Activated CD4-positive, alpha-beta T cell treated with anti-CD3 and anti-CD28 coated beads for 36 hours (primary cell): ENCODE measurements around the gene GPR176. TPM values are rescaled to one million over a fixed set of nuclear protein-coding genes. Genes with fewer than 3 reads are reported as not detected.

Experiments used
- ATAC-seq: fragments of 200-7000 bp; cut with Tn5 transposase; one replicate; pipeline ENCODE4 v1.10.0; 2021; ENCODE audit warnings: mild to moderate bottlenecking, moderate library complexity
- CTCF ChIA-PET: fragments of 350-600 bp; sonication (Branson Sonifier 250); formaldehyde crosslinking; loops from one replicate; lab custom pipeline; 2021; ENCODE audit warnings: antibody characterized with exemption; lab: Charles Lee
- POLR2A ChIA-PET: fragments of 350-600 bp; sonication (Branson Sonifier 250); formaldehyde crosslinking; loops from one replicate; lab custom pipeline; 2021; ENCODE audit warnings: antibody characterized with exemption, inconsistent platforms; lab: Charles Lee
- DNase-seq: peaks from one replicate; pipeline ENCODE4 v3.0.0-alpha.2; 2020
- H3K27ac Mint-ChIP-seq: one replicate; pipeline ENCODE4 v1.8.0; 2021; ENCODE audit warnings: mixed read lengths
- H3K27me3 Mint-ChIP-seq: one replicate; pipeline ENCODE4 v1.8.0; 2021; ENCODE audit warnings: mixed read lengths
- H3K36me3 Mint-ChIP-seq: one replicate; pipeline ENCODE4 v1.8.0; 2021; ENCODE audit warnings: low read depth, mixed read lengths
- H3K4me1 Mint-ChIP-seq: one replicate; pipeline ENCODE4 v1.8.0; 2021; ENCODE audit warnings: mixed read lengths
- H3K4me3 Mint-ChIP-seq: one replicate; pipeline ENCODE4 v1.8.0; 2021; ENCODE audit warnings: mild to moderate bottlenecking, moderate library complexity, mixed read lengths
- H3K9me3 Mint-ChIP-seq: one replicate; pipeline ENCODE4 v1.8.0; 2021; ENCODE audit warnings: low read depth, mixed read lengths
- intact Hi-C, 2 experiments: fragments of 100-400 bp; cut with DNase I in 1 of 2; cut with micrococcal nuclease in 1 of 2; formaldehyde crosslinking; loops; one replicate each; pipeline versions ENCODE4 v1.14.2 to v1.15.1; 2022 to 2024; cut with DNase I, micrococcal nuclease
- total RNA-seq, 2 experiments: library from RNA; stranded (reverse); gene quantifications; one replicate each; pipeline ENCODE4 v1.2.3, GENCODE V29; 2021

GPR176 gene
- total RNA-seq, 2 experiments from 2014 or later = 0.14 to 0.30 TPM

DNA sequence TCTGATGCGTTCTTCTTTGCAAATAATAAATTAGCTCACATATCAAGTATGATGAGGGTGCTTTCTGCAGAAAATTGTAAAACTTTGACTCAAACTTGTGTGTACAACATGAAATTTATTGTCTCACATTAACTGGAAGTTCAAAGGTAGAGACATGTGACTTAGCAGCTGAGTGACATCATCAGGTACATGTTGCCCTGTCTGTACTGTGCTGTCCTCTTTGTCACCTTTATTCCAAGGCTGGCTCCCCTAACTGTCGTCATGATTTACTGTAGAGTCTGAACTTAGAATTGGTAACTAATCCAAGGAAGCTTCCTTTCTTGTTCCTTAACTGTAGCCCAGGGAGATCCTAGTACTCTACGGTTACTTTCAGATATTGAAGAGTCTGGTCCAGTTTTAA lies 125.1 kb downstream of the GPR176 start:
- POLR2A ChIA-PET = no interaction called here
- H3K9me3 Mint-ChIP-seq = no peaks in the 10 kb centered on the region
- no peak overlapping the region for H3K4me3 Mint-ChIP-seq
- peaks cover 13% of the 10 kb centered on the region for H3K27me3 Mint-ChIP-seq
- no peaks in the 10 kb centered on the region for H3K4me1 Mint-ChIP-seq
- DNase-seq (no peak), ATAC-seq (no peak)
- intact Hi-C loops = no loop called here
- H3K36me3 Mint-ChIP-seq = no peaks in the 10 kb centered on the region
- CTCF ChIA-PET = interaction anchor here (0.5 to 1.1 kb wide), 3 partner anchors 78 to 1196 kb away, joined by 3 to 4 read pairs (median 4); no protein-coding TSS in a partner anchor
- no peak overlapping the region for H3K27ac Mint-ChIP-seq

DNA sequence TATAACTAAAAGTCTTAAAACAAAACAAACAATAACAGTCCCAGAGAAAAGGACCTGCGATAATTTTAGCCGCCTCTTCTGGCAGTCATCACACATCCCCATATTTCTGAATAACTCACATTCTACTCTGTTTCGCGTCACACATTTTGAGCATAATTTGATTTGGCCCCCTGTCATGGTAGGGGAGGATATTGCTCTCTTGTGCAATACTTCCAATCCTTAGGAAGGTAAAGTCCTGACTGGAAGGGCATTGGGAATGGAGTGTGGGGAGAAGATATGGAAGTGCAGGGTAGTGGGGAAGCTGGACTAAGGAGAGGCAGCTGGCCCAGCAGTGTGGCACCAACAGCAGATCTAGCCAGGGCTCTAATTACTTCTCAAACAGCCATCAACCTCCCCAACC lies 126.1 kb downstream of the GPR176 start:
- Mint-ChIP-seq H3K27me3 (peaks cover 13% of the 10 kb centered on the region), H3K27ac (no peak overlapping the region), H3K9me3 (no peaks in the 10 kb centered on the region), H3K4me1 (no peaks in the 10 kb centered on the region), H3K36me3 (no peaks in the 10 kb centered on the region), H3K4me3 (no peak overlapping the region)
- ChIA-PET CTCF (interaction anchor here (0.5 to 1.1 kb wide), 4 partner anchors 9 to 79 kb away, joined by 3 to 4 read pairs (median 4); no protein-coding TSS in a partner anchor), POLR2A (no interaction called here)
- DNase-seq (no peak), ATAC-seq (no peak)
- intact Hi-C loops = no loop called here

DNA sequence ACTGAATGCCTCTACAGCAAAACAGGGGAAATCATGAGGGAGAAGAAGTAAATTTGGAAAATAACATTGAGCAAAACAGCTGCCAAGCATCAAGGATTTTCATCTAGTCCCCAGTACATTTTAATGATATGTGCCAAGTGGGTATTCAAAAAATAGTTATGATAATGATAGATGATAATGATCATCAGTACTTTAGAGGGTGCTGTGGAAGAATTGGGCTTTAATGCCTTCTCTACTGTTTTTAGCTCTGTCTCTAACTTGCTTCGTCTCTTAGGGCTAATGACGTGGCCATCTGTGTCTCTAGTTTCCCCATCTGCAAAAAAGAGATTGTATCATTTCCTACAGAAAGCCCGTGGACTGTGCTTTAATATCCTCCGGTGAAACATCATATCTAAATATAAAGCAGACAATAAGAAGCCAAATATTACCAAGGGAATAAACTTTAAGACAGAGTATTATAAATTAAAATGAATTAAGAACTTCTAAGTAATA lies 127.2 kb downstream of the GPR176 start:
- H3K27ac Mint-ChIP-seq = no peak overlapping the region
- H3K4me1 Mint-ChIP-seq = peaks cover 8% of the 10 kb centered on the region
- intact Hi-C loops = no loop called here
- H3K36me3 Mint-ChIP-seq = peaks cover 1% of the 10 kb centered on the region
- ATAC-seq (no peak), DNase-seq (no peak)
- H3K4me3 Mint-ChIP-seq = no peak overlapping the region
- CTCF ChIA-PET = interaction anchor here (0.7 kb wide), 1 partner anchor 85 kb away, joined by 3 read pairs; no protein-coding TSS in a partner anchor
- no peaks in the 10 kb centered on the region for H3K9me3 Mint-ChIP-seq
- peaks cover 10% of the 10 kb centered on the region for H3K27me3 Mint-ChIP-seq
- POLR2A ChIA-PET = no interaction called here

DNA sequence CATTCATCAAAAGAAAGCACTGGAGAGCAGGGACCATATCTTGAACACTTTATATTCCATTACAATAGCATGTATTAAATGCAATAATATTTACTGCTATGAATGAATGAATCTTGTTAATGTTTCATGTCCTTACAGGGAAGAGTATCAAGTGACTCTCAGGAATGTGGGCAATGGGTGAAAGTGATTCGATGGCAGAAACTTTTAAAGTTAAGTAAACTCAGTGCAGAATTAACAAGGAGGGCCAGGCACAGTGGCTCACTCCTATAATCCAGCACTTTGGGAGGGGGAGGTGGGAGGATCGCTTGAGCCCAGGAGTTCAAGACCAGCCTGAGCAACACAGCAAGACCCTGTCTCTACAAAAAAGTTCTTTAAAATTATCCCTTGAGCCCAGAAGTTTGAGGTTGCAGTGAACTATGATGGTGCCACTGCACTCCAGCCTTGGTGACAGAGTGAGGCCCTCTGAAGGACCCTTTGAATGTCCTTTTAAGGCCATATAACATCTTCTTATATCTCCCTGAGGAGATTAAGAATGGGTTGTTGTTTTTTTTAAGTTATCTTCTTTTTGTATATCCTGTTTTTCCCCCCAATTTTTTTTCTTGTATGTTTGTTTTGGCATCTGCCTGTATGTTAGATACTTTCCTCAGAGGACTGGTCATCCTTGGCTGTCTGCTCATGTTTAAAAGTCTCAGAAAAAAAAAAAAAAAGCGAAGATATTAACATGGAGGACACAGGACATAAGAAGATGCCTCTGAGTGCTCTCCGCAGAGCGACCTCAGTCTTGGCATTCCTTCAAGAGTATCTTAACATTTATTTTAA lies 127.8 kb downstream of the GPR176 start:
- Mint-ChIP-seq H3K4me1 (peaks cover 15% of the 10 kb centered on the region), H3K4me3 (no peak overlapping the region), H3K27ac (no peak overlapping the region), H3K36me3 (peaks cover 2% of the 10 kb centered on the region), H3K9me3 (no peaks in the 10 kb centered on the region), H3K27me3 (peaks cover 10% of the 10 kb centered on the region)
- CTCF ChIA-PET = interaction anchor here (0.7 kb wide), 1 partner anchor 85 kb away, joined by 3 read pairs; no protein-coding TSS in a partner anchor
- POLR2A ChIA-PET = no interaction called here
- ATAC-seq (no peak), DNase-seq (no peak)
- intact Hi-C loops = no loop called here

DNA sequence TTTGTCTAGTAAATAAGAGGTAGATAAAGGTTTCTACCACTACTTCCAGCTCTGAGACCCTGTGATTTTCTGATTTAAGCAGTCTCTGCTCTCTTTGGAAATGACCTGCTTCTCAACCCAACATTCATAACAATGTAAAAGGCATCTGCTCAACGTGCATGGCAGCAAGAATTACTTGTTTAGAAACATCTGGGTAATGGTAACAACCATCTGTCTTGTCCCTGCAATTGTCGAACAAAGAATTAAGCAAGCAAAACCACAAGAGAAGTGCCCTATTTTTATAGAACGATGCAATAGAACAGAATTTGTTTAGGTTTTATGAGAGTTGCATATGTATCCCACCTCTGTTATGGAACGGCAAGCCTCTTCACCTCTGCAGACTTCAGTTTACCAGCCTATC lies 130.3 kb downstream of the GPR176 start:
- ATAC-seq (no peak), DNase-seq (no peak)
- no peak overlapping the region for H3K27ac Mint-ChIP-seq
- H3K27me3 Mint-ChIP-seq = peaks cover 7% of the 10 kb centered on the region
- H3K36me3 Mint-ChIP-seq = peaks cover 2% of the 10 kb centered on the region
- intact Hi-C loops = loop anchor here in 1 of 2 experiments (10.0 kb wide), 3 partner anchors 515 to 1235 kb away; partner anchors contain the start of genes IVD and PLCB2
- no peaks in the 10 kb centered on the region for H3K9me3 Mint-ChIP-seq
- POLR2A ChIA-PET = no interaction called here
- CTCF ChIA-PET = interaction anchor here (1.0 to 3.3 kb wide), 7 partner anchors 10 to 483 kb away, joined by 3 to 36 read pairs (median 4); no protein-coding TSS in a partner anchor
- peaks cover 35% of the 10 kb centered on the region for H3K4me1 Mint-ChIP-seq
- H3K4me3 Mint-ChIP-seq = no peak overlapping the region

DNA sequence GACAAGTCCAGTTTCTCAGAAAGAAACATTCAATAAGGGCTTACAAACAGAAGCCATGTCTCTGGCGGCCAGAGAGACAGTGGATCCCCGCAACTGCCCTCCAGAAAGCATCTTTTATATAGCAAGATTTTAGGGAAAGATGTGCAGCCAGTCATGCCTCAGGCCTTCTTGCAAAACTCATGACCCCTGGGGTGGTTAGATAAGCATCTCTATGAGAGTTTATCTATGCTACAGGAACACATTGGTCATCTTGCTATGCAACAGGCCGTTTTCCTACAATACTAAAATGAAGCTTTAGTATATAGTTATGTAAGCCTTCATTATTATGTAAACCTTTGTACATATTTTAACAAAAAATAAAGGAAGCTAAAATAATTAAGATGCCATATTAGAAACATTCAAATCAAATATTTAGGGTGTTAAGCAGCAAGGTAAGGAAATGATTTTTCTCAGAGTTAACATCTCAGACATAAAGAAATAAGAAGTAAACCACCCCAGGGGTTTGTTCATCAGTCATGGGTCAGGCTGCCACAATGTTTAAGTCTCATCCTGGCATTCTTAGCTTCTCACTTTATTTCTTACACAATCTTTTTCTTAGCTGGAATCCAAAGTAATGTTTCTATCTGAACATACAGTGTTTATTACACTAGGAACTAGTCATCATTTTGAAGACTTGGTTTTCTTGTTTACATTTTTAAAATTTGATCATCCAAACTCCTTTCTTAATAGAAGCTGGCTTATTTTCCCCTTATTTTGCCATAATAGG lies 131.1 kb downstream of the GPR176 start:
- Mint-ChIP-seq H3K27ac (no peak overlapping the region), H3K36me3 (peaks cover 2% of the 10 kb centered on the region), H3K4me3 (no peak overlapping the region), H3K27me3 (peaks cover 2% of the 10 kb centered on the region), H3K9me3 (no peaks in the 10 kb centered on the region), H3K4me1 (peaks cover 42% of the 10 kb centered on the region)
- intact Hi-C loops = loop anchor here (1.0 to 10.0 kb wide), 4 partner anchors 250 to 1234 kb away; partner anchors contain the start of genes IVD (in 1 of the 2), PLCB2 (in 1 of the 2) and SRP14 (in 1 of the 2)
- CTCF ChIA-PET = interaction anchor here (0.7 to 3.3 kb wide), 16 partner anchors 10 to 490 kb away, joined by 3 to 36 read pairs (median 4); no protein-coding TSS in a partner anchor
- no peak for ATAC-seq
- DNase-seq = no peak
- POLR2A ChIA-PET = interaction anchor here (0.7 kb wide), 1 partner anchor 118 kb away, joined by 3 read pairs; no protein-coding TSS in a partner anchor

DNA sequence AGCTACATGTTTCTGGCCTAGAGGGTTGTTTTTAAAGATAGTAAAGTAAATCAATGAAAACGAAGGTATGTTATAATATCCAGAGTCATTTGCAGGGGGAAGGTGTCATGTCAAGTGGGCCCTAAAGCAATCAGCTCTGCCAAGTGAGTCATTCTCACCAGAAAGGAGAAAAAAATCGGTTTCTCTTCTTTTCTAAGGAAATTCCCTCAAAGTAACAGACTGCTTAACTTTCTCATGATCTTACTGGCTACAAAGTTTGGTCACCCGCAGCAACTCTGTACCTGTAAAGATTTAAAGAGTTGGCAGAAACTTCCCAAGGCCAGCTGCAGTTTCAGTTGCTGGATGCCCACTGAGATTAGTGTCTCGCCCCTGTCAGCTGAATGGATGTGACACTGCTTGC lies 132.0 kb downstream of the GPR176 start:
- ATAC-seq (peak; percentile 84), DNase-seq (peak; percentile 46)
- Mint-ChIP-seq H3K9me3 (no peaks in the 10 kb centered on the region), H3K4me3 (no peak overlapping the region), H3K36me3 (peaks cover 2% of the 10 kb centered on the region), H3K27ac (no peak overlapping the region), H3K4me1 (peaks cover 48% of the 10 kb centered on the region), H3K27me3 (no peaks in the 10 kb centered on the region)
- ChIA-PET CTCF (interaction anchor here (0.6 to 3.3 kb wide), 15 partner anchors 10 to 531 kb away, joined by 3 to 36 read pairs (median 4); no protein-coding TSS in a partner anchor), POLR2A (interaction anchor here (0.5 to 0.8 kb wide), 4 partner anchors 18 to 960 kb away, joined by 3 to 7 read pairs (median 4); no protein-coding TSS in a partner anchor)
- intact Hi-C loops = loop anchor here (1.0 to 10.0 kb wide), 4 partner anchors 251 to 1233 kb away; partner anchors contain the start of genes IVD (in 1 of the 2), PLCB2 (in 1 of the 2) and SRP14 (in 1 of the 2)

DNA sequence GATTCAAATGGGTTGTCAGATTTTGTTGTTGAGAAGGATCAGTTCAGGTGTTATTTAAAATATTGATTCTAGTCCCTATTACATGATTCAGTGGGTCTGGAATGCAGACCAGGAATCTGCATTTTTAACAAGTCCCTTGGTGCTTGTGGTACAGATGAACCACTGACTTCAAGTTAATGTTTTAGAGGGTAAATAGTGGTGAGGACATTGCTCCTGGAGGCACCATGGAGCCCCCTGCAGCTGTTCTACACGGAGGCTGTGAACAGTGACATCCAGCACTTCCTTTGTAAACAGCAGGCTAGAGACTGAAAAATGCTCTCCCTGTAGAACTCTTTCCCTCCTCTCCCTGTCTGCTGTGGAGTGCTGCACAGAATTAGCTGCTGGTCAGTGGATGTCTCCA lies 132.6 kb downstream of the GPR176 start:
- ATAC-seq = no peak
- H3K4me3 Mint-ChIP-seq = no peak overlapping the region
- DNase-seq = no peak
- H3K27ac Mint-ChIP-seq = no peak overlapping the region
- intact Hi-C loops = loop anchor here (2.0 to 10.0 kb wide), 5 partner anchors 189 to 1233 kb away; partner anchors contain the start of genes IVD (in 1 of the 2) and PLCB2 (in 1 of the 2)
- CTCF ChIA-PET = interaction anchor here (0.6 to 3.3 kb wide), 11 partner anchors 11 to 532 kb away, joined by 3 to 36 read pairs (median 3); no protein-coding TSS in a partner anchor
- peaks cover 48% of the 10 kb centered on the region for H3K4me1 Mint-ChIP-seq
- POLR2A ChIA-PET = interaction anchor here (0.5 to 0.8 kb wide), 4 partner anchors 19 to 960 kb away, joined by 3 to 7 read pairs (median 4); no protein-coding TSS in a partner anchor
- no peaks in the 10 kb centered on the region for H3K27me3 Mint-ChIP-seq
- H3K9me3 Mint-ChIP-seq = no peaks in the 10 kb centered on the region
- peaks cover 2% of the 10 kb centered on the region for H3K36me3 Mint-ChIP-seq

DNA sequence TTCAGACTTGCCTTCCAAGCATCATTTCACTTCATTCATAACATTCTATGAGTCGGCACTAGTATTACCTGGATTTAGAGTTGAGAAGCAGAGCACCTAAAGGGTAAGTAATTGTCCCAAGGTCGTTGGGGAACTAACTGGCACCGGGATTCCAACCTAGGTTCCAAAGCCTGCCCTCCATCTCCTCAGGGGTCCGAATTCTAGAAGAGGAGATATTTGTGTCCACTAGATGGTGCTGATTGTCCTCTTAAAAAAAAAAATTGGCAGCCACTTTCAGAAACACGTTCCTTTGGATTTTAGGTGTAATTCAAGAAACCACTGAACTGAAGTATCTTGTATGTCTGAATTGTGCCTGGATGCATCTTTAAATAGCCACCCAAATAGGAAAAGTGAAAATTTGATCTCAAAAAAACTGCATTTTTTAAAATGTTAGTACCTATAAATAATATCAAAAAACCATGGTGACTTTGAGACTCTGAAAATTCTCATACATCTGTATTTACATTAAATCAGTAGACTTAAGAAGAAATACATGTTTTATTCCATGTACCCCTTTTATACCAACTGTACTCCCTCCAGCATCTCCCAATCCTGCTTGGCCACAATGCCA lies 133.5 kb downstream of the GPR176 start:
- H3K4me1 Mint-ChIP-seq = peaks cover 52% of the 10 kb centered on the region

DNA sequence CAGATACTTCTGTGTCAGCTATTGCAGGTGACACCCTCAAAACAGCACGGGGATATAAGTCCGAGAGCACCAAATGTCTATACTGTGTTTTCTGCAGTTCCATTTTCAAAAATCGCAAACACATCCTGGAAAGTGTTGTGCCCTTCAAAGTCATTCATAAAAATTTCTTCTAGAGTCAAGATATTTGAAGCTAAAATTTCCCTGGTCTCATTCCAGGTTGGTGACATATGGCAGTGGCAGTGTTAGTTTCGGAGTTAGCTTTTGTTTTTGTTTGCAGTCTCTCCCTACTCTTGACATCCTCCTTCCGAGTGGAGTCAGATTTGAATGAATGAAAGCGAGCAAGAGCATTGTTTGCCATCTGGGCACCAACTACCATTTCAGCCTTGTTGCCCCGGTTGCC lies 134.2 kb downstream of the GPR176 start:
- Mint-ChIP-seq H3K27ac (no peak overlapping the region), H3K36me3 (peaks cover 2% of the 10 kb centered on the region), H3K27me3 (no peaks in the 10 kb centered on the region), H3K9me3 (no peaks in the 10 kb centered on the region), H3K4me3 (no peak overlapping the region), H3K4me1 (peaks cover 57% of the 10 kb centered on the region)
- CTCF ChIA-PET = interaction anchor here (0.6 to 1.2 kb wide), 9 partner anchors 9 to 521 kb away, joined by 3 to 7 read pairs (median 3); no protein-coding TSS in a partner anchor
- no peak for ATAC-seq
- no peak for DNase-seq
- POLR2A ChIA-PET = no interaction called here
- intact Hi-C loops = loop anchor here (1.0 to 10.0 kb wide), 9 partner anchors 88 to 1231 kb away; partner anchors contain the start of genes IVD (in 1 of the 2), PLCB2 (in 1 of the 2) and SRP14 (in 1 of the 2)

More for the DNA sequence above, 133.5 kb downstream of the GPR176 start:
- ChIA-PET CTCF (interaction anchor here (0.7 to 3.3 kb wide), 4 partner anchors 88 to 1081 kb away, joined by 3 to 36 read pairs (median 3); no protein-coding TSS in a partner anchor), POLR2A (no interaction called here)
- H3K9me3 Mint-ChIP-seq = no peaks in the 10 kb centered on the region
- intact Hi-C loops = loop anchor here (1.0 to 10.0 kb wide), 9 partner anchors 88 to 1232 kb away; partner anchors contain the start of genes IVD (in 1 of the 2), PLCB2 (in 1 of the 2) and SRP14 (in 1 of the 2)
- H3K36me3 Mint-ChIP-seq = peaks cover 2% of the 10 kb centered on the region
- H3K27ac Mint-ChIP-seq = no peak overlapping the region
- H3K27me3 Mint-ChIP-seq = no peaks in the 10 kb centered on the region
- no peak for ATAC-seq
- H3K4me3 Mint-ChIP-seq = no peak overlapping the region
- DNase-seq = peak; percentile 19
